ENCODE measurements around the gene PFDN2.
A peak's percentile ranks its signal among the peaks of the same experiment; 100 is the strongest.
"Not testable (repeated sequence)": the region's sequence is repeated elsewhere in the genome, so short reads cannot be mapped to it uniquely, and the experiment has no call there.

Gene PFDN2

DNA sequence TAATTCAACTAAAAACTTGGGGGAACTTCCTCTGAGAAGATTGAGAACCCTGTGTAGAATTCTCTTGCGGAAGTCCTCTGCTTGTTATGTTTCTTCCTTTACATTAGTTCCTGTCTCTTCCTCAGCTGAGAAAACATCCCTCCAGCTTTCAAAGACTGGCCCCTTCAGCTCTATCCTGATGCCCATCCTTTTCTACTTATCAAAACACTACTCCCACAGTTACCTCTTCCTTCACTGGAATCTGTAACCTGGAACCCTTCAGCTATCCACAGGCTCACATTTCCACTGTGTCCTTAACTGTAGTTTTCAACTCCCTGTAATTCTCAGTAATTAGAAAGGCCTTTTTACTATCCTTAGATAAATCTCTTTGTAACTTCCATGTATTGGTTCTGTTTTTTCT, 20.6 kb upstream of the PFDN2 start:
- no peak for DNase-seq

- no peak for DNase-seq
These were observed 20.0 kb upstream of the PFDN2 start for GRCh38 chr1:161137881-161138280.

DNA sequence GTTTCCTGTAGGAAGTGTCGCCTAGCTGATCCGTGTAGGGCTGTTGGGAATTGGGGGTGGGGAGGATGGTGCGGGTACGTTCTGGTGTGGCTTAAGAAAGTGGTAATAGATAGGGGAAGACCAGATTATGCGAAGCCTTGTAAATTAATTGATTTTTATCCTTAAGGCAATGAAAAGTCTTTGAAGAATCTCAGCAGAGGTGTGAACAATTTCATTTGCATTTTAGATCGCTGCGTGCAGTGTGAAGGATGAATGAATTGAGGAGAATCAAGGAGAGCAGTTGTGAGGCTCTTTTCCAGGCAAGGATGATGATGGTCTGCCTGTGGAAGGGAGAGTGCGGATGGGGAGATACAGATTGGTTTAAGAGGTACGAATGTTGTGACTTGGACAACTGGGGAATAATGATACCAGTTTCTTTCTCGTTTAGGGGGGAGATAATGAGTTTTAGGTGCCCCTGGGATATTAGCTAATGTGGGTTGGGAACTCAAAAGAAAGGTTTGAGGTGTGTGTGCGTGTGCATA, 15.4 kb upstream of the PFDN2 start:
- DNase-seq = peak in 2 of 14 donors; percentile 25 to 41

- peak; percentile 72 to 98 (median 92) for DNase-seq
These were observed 14.8 kb upstream of the PFDN2 start, which contains the start of gene DEDD for GRCh38 chr1:161132410-161133219. Gene DEDD (minus strand): TSS chr1:161132667. CDS start chr1:161124462, 8,205 bp downstream.

DNA sequence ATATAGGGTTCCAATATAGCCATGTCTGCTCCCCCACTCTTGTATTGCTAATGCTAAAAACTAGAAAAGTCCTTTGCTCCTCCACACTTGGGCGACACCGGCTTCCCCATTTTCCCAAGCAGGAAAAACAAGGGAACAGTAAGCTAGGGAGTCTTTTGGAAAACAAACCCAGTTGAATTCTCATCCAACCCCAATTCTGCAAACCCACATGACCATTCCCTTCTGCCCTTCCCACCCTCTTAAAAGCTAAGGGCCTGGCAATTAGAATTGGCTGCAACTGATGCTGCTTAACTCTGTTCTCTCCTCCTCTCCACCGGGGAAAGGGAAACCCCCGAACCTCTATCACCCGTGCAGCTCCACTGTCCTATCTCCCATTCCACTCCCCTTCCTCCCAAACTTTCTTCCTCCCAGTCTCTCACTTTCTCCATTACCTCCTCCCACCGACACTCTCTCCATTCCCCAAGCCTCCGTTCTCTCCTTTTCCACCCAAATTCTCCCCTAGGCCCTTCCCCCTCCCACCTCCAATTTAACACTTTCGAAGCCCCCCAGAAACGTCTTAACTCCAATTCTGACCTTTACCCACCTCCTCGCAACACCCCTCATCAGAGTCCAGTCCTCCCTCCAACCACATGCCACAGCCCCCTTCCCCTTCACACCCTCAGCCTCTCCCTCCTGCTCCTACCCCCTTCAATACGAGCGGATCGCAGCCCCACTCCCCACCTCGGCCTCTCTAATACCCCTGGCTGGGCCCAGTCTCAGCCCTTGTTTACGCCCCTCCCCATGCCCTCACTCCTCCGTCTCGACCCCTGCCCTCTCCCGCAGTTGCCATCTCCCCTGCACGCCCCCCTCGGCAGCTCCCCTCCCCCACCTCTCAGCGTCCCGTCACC, 13.9 kb upstream of the PFDN2 start:
- DNase-seq = peak in 5 of 14 donors; percentile 6 to 62 (median 39)

DNA sequence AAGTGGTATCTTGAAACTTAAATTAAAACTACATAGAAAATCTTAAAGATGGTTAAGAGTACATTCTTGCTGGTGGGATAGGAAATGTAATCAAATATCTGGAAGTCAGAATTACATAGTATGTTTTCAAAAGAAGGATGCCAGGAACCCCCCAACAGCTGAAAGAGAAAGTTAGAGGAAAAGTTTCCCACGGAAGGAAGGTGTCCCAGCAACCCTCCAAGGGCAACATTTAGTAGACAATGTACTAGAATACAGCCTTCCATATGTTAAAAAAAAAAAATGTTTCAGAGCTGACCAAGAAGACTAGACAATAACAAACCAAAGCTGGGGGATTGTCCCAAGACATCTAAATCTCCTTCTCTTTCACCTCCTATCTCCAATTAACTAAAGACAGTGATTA, 12.4 kb upstream of the PFDN2 start:
- no peak for DNase-seq

DNA sequence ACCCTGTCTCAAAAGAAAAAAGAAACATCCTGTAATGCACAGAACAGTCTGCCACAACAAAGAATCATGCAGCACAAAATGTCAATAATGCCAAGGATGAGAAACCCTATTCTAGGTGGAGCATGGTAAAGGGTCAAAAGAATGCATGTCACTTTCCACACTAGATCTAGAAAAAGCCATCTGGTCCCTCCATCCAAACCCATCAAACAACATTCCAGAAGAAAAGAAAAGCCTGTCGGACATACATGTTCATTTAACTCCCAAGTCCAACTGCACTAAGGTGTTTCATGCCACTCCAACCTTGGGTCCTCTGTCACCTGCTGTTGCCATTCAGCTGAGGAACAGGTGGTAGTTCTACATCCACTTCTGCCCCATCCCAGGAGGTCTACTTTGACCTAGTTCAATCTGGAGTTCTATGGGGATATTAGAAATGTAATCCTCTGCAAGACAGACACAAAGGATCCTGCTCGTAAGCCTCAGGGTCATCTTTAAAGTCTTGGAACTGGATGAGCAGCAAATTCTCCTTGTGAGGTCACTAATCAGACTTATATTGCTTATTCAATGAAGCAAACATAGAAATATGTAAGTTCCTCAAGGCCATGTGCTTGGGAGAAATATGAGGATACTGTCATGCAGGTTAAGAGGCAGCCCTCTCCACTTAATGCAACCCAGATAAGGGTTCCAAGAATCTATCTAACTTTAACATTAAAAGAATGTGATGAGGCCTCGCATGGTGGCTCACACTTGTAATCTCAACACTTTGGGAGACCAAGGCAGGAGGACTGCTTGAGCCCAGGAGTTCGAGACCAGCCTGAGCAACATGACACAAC, 11.0 kb upstream of the PFDN2 start:
- DNase-seq = no peak

GRCh38 chr1:161127649-161128048, 9.8 kb upstream of the PFDN2 start:
- no peak for DNase-seq

GRCh38 chr1:161122967-161123366, 5.1 kb upstream of the PFDN2 start:
- no peak for DNase-seq

DNA sequence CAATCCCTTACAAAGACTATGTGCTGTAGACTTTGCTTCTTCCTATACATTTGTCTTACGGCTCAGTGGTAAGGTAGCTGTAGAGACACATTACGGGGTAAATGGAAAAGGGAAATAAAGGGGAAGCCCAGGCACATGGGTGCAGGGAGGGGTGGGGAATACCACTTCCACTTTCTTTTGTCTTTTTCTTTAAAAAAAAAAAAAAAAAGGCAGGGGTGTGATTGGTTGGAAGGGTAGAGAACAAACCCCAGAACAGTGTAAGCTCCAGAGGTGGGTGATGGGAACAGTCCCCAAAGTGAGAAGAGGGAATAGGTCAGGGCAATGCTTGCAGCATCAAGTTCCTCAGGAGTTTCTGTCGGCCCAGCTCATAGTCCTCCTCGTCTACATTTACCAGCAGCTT, 4.0 kb upstream of the PFDN2 start:
- peak in 2 of 14 donors; percentile 8 to 18 for DNase-seq

DNA sequence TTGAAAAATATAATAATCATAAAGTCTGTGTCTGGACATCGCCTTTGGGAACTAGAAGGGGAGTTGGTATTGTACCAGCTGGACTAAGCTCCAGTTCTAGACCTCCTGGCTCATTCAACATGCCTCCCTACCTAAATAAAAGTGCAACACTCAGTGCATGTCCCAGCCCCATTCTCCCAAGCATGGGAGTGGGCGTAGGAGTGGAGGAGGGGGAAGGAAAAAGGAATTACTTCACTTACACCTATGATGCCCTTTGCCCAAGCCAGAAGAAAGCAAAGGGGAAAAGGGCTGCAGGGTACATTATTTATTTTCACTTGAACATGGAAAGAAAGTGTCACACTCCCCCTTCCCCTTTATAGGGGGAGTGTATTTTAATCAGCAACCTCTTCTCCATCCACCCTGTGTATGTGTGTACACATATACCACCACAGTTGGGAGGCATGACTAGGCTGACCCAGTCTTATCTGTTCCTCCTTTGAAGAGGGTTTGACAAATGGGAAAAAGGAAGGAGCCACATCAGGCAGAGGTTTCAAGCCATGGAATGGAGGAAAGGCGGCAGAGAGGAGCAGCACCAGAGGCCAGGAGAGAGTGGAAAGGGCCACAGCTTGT, 3.3 kb upstream of the PFDN2 start:
- DNase-seq = no peak

- peak in 1 of 14 donors; percentile 30 for DNase-seq
These were observed 1.5 kb upstream of the PFDN2 start for GRCh38 chr1:161119092-161119903.

GRCh38 chr1:161115961-161116360, 1.9 kb downstream of the PFDN2 start:
- not testable (repeated sequence) for DNase-seq

- DNase-seq = no peak
These were observed 2.6 kb downstream of the PFDN2 start for GRCh38 chr1:161115132-161115711.

- DNase-seq = no peak
These were observed 3.3 kb downstream of the PFDN2 start for GRCh38 chr1:161114556-161114955.

- DNase-seq = no peak
These were observed 3.9 kb downstream of the PFDN2 start for GRCh38 chr1:161113915-161114314.

GRCh38 chr1:161111527-161111926, 6.3 kb downstream of the PFDN2 start:
- no peak for DNase-seq

DNA sequence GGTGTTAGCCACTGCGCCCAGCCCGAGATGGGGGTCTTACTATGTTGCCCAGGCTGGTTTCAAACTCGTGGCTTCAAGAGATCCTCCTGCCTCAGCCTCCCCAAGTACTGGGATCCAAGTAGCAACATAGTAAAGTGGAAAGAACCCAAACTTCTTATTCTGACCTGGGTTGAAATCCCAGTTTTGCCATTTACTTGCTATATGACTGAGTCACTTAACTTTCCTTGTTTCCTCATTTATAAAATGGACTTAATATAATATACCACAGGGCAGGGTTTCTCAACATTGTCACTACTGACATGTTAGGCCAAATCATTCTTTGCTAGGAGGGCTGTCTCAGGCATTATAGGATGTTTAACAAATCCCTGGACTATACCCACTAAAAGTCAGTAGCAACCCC, 6.7 kb downstream of the PFDN2 start:
- no peak for DNase-seq

GRCh38 chr1:161106431-161106830, 11.4 kb downstream of the PFDN2 start:
- no peak for DNase-seq

GRCh38 chr1:161100556-161100955, 17.3 kb downstream of the PFDN2 start:
- no peak for DNase-seq

Data from C1 segment of cervical spinal cord (tissue), 14 donors.